HEK293 (cell line): ENCODE results near the gene LDLRAD4.

Experiments
- MYNN ChIP-seq: fragments of 450-650 bp; formaldehyde crosslinking; IDR thresholded peaks from 2 replicates; pipeline ENCODE4 v1.5.1; 2016; ENCODE audit warnings: missing biosample characterization, missing genetic modification characterization, borderline replicate concordance
- TCF7L2 ChIP-seq: IDR thresholded peaks from 2 replicates; pipeline ENCODE4 v1.6.1; 2011; ENCODE audit warnings: low read depth, mild to moderate bottlenecking, inconsistent platforms, low read length, moderate library complexity, borderline replicate concordance
- ZNF174 ChIP-seq: fragments of 450-650 bp; formaldehyde crosslinking; IDR thresholded peaks from 2 replicates; pipeline ENCODE4 v1.5.0; 2017; ENCODE audit warnings: missing biosample characterization, mild to moderate bottlenecking, missing genetic modification characterization
- ZNF274 ChIP-seq, 2 experiments: fragments of 200-500 bp in 1 of 2; fragments of 450-650 bp in 1 of 2; sonication (Bioruptor generic) in 1 of 2; formaldehyde crosslinking in 1 of 2; IDR thresholded peaks; 2 replicates each; pipeline versions ENCODE4 v1.5.1 to v1.6.1; 2014 to 2016; ENCODE audit warnings: borderline replicate concordance in 1 of 2, inconsistent platforms in 1 of 2, low read length in 1 of 2, missing biosample characterization in 1 of 2, missing genetic modification characterization in 1 of 2
- ZNF366 ChIP-seq: fragments of 450-650 bp; formaldehyde crosslinking; conservative IDR thresholded peaks from 2 replicates; pipeline ENCODE4 v1.5.1; 2016; ENCODE audit warnings: missing biosample characterization, missing genetic modification characterization
- ZNF558 ChIP-seq: fragments of 450-650 bp; formaldehyde crosslinking; IDR thresholded peaks from 2 replicates; pipeline ENCODE4 v1.5.1; 2016; ENCODE audit warnings: missing biosample characterization, missing genetic modification characterization
- ZNF664 ChIP-seq: fragments of 450-650 bp; formaldehyde crosslinking; IDR thresholded peaks from 2 replicates; pipeline ENCODE4 v1.5.1; 2016; ENCODE audit warnings: missing biosample characterization, missing genetic modification characterization
- TF ChIP-seq, protein P1 (sequence below): fragments of 450-650 bp; formaldehyde crosslinking; IDR thresholded peaks from 2 replicates; pipeline ENCODE4 v1.5.1; 2016; ENCODE audit warnings: missing biosample characterization, missing genetic modification characterization
- TF ChIP-seq, protein P2 (sequence below): fragments of 450-650 bp; formaldehyde crosslinking; IDR thresholded peaks from 2 replicates; pipeline ENCODE4 v1.5.1; 2016; ENCODE audit warnings: missing biosample characterization, missing genetic modification characterization
- TF ChIP-seq, protein P3 (sequence below): fragments of 450-650 bp; formaldehyde crosslinking; IDR thresholded peaks from 2 replicates; pipeline ENCODE4 v1.5.1; 2016; ENCODE audit warnings: missing biosample characterization, missing genetic modification characterization

DNA sequence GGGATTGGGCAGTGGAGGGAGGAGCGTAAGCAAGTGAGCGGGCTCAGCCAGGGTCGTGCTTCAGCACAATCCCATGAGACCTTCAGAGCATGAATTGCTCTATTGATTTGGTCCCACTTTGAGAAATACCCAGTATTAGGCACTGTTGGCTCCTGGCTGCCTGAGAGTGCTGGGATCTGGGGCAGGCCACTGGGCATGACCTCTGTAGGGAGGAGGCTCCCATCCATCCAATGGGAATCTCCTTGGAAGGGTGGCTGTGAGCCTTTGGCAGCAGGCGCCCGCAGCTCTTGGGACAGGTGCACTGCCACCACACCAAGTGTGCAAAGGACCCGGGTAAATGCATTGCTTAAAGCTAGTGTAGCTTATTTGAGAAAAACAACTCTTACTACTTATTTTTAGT is 137.5 kb downstream of the LDLRAD4 start:
- TF ChIP-seq ZNF558 (tag by site-specific recombination) = no peak
- no peak for TF ChIP-seq ZNF664 (tag by site-specific recombination)
- TF ChIP-seq, protein P1, sequence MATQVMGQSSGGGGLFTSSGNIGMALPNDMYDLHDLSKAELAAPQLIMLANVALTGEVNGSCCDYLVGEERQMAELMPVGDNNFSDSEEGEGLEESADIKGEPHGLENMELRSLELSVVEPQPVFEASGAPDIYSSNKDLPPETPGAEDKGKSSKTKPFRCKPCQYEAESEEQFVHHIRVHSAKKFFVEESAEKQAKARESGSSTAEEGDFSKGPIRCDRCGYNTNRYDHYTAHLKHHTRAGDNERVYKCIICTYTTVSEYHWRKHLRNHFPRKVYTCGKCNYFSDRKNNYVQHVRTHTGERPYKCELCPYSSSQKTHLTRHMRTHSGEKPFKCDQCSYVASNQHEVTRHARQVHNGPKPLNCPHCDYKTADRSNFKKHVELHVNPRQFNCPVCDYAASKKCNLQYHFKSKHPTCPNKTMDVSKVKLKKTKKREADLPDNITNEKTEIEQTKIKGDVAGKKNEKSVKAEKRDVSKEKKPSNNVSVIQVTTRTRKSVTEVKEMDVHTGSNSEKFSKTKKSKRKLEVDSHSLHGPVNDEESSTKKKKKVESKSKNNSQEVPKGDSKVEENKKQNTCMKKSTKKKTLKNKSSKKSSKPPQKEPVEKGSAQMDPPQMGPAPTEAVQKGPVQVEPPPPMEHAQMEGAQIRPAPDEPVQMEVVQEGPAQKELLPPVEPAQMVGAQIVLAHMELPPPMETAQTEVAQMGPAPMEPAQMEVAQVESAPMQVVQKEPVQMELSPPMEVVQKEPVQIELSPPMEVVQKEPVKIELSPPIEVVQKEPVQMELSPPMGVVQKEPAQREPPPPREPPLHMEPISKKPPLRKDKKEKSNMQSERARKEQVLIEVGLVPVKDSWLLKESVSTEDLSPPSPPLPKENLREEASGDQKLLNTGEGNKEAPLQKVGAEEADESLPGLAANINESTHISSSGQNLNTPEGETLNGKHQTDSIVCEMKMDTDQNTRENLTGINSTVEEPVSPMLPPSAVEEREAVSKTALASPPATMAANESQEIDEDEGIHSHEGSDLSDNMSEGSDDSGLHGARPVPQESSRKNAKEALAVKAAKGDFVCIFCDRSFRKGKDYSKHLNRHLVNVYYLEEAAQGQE = no peak
- TF ChIP-seq, protein P2, sequence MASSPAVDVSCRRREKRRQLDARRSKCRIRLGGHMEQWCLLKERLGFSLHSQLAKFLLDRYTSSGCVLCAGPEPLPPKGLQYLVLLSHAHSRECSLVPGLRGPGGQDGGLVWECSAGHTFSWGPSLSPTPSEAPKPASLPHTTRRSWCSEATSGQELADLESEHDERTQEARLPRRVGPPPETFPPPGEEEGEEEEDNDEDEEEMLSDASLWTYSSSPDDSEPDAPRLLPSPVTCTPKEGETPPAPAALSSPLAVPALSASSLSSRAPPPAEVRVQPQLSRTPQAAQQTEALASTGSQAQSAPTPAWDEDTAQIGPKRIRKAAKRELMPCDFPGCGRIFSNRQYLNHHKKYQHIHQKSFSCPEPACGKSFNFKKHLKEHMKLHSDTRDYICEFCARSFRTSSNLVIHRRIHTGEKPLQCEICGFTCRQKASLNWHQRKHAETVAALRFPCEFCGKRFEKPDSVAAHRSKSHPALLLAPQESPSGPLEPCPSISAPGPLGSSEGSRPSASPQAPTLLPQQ (tag by site-specific recombination) = no peak
- TF ChIP-seq, protein P3, sequence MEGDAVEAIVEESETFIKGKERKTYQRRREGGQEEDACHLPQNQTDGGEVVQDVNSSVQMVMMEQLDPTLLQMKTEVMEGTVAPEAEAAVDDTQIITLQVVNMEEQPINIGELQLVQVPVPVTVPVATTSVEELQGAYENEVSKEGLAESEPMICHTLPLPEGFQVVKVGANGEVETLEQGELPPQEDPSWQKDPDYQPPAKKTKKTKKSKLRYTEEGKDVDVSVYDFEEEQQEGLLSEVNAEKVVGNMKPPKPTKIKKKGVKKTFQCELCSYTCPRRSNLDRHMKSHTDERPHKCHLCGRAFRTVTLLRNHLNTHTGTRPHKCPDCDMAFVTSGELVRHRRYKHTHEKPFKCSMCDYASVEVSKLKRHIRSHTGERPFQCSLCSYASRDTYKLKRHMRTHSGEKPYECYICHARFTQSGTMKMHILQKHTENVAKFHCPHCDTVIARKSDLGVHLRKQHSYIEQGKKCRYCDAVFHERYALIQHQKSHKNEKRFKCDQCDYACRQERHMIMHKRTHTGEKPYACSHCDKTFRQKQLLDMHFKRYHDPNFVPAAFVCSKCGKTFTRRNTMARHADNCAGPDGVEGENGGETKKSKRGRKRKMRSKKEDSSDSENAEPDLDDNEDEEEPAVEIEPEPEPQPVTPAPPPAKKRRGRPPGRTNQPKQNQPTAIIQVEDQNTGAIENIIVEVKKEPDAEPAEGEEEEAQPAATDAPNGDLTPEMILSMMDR = no peak
- no peak for TF ChIP-seq ZNF274 (IDR thresholded peaks at IDR 0.05; ENCODE audit: low read length)
- TF ChIP-seq ZNF274 (tag by site-specific recombination; IDR thresholded peaks at IDR 0.05; ENCODE audit: borderline replicate concordance) = no peak
- no peak for TF ChIP-seq ZNF366 (tag by site-specific recombination)
- no peak for TF ChIP-seq TCF7L2
- TF ChIP-seq ZNF174 = no peak
- no peak for TF ChIP-seq MYNN (tag by site-specific recombination)
